Immature natural killer cell (primary cell): ENCODE data around the gene DEPDC5. TPM values are rescaled to one million over a fixed set of nuclear protein-coding genes. Genes with fewer than 3 reads are reported as not detected.

Experiments used
- DNase-seq, 3 donors: peaks; one replicate each; pipeline ENCODE4 v3.0.0; 2022; ENCODE audit warnings: mixed read lengths in 1 of 3
- H3K27ac Mint-ChIP-seq, 6 donors: one replicate each; pipeline ENCODE4 v1.8.0; 2020; ENCODE audit warnings: mixed read lengths in 6 of 6, mild to moderate bottlenecking in 5 of 6, inconsistent platforms in 4 of 6, moderate library complexity in 3 of 6
- H3K27me3 Mint-ChIP-seq, 3 donors: one replicate each; pipeline ENCODE4 v1.8.0; 2020 to 2021; ENCODE audit warnings: low read depth in 3 of 3, mild to moderate bottlenecking in 3 of 3, mixed read lengths in 3 of 3, moderate library complexity in 3 of 3, inconsistent platforms in 1 of 3
- H3K36me3 Mint-ChIP-seq, 3 donors: one replicate each; pipeline ENCODE4 v1.8.0; 2020; ENCODE audit warnings: mixed read lengths in 3 of 3, inconsistent platforms in 2 of 3, mild to moderate bottlenecking in 2 of 3
- H3K4me1 Mint-ChIP-seq, 2 donors: one replicate each; pipeline ENCODE4 v1.8.0; 2020; ENCODE audit warnings: inconsistent platforms in 2 of 2, mild to moderate bottlenecking in 2 of 2, mixed read lengths in 2 of 2, moderate library complexity in 1 of 2
- H3K4me3 Mint-ChIP-seq, 5 donors: one replicate each; pipeline ENCODE4 v1.8.0; 2020; ENCODE audit warnings: mild to moderate bottlenecking in 5 of 5, mixed read lengths in 5 of 5, inconsistent platforms in 3 of 5, moderate library complexity in 3 of 5
- H3K9me3 Mint-ChIP-seq, 6 donors: one replicate each; pipeline ENCODE4 v1.8.0; 2020; ENCODE audit warnings: mild to moderate bottlenecking in 6 of 6, mixed read lengths in 6 of 6, inconsistent platforms in 4 of 6, moderate library complexity in 3 of 6
- polyA plus RNA-seq, 3 donors: library from polyadenylated mRNA; unstranded; fragments of 300-500 nt; fragmentation: Illumina TruSeq; gene quantifications; one replicate each; pipeline ENCODE4 v1.2.3, GENCODE V29; 2021

DEPDC5 gene
- polyA plus RNA-seq, 3 donors from 2014 or later = 3.0 to 14.3 (median 3.9) TPM

DNA sequence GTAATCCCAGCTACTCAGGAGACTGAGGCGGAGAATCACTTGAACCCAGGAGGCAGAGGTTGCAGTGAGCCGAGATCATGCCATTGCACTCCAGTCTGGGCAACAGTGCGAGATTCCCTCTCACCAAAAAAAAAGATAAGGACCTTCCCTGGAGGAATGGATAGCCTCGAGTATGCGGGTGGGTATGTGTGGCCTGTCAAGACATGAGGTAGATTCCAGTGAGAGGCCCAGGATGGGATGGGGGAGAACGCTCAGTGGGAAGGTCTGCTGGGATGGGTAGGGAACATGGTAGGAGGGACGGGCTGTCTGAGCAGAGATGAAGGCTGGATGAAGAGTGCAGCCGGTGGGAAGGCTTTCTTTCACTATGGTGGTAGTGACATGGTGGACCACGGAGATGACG is 151.5 kb downstream of the DEPDC5 start:
- H3K27ac Mint-ChIP-seq = peak overlapping the region in 2 of 6 donors; percentile 13 to 20
- peaks cover 0 to 7% (median 4%) of the 10 kb centered on the region in 3 donors for H3K27me3 Mint-ChIP-seq
- no peaks in the 10 kb centered on the region for H3K9me3 Mint-ChIP-seq
- DNase-seq = no peak
- H3K4me1 Mint-ChIP-seq = no peaks in the 10 kb centered on the region
- peak overlapping the region in 1 of 5 donors; percentile 31 for H3K4me3 Mint-ChIP-seq
- H3K36me3 Mint-ChIP-seq = peaks cover 12 to 37% (median 12%) of the 10 kb centered on the region in 3 donors

- Mint-ChIP-seq H3K27ac (no peak overlapping the region), H3K9me3 (no peaks in the 10 kb centered on the region), H3K27me3 (peaks cover 0 to 7% (median 4%) of the 10 kb centered on the region in 3 donors), H3K4me1 (no peaks in the 10 kb centered on the region), H3K4me3 (no peak overlapping the region), H3K36me3 (peaks cover 12 to 37% (median 12%) of the 10 kb centered on the region in 3 donors)
- DNase-seq = no peak
Observed at GRCh38 chr22:31906086-31906485, 152.3 kb downstream of the DEPDC5 start.

- H3K4me1 Mint-ChIP-seq = no peaks in the 10 kb centered on the region
- DNase-seq = no peak
- peak overlapping the region in 1 of 6 donors; percentile 46 for H3K27ac Mint-ChIP-seq
- no peak overlapping the region for H3K4me3 Mint-ChIP-seq
- H3K36me3 Mint-ChIP-seq = peaks cover 12 to 37% (median 12%) of the 10 kb centered on the region in 3 donors
- peaks cover 0 to 7% (median 4%) of the 10 kb centered on the region in 3 donors for H3K27me3 Mint-ChIP-seq
- H3K9me3 Mint-ChIP-seq = no peaks in the 10 kb centered on the region
Observed at GRCh38 chr22:31906569-31906968, 152.8 kb downstream of the DEPDC5 start.

GRCh38 chr22:31909977-31910376 is 156.2 kb downstream of the DEPDC5 start:
- no peak overlapping the region for H3K4me3 Mint-ChIP-seq
- DNase-seq = no peak
- H3K9me3 Mint-ChIP-seq = peaks cover 0 to 1% (median 0%) of the 10 kb centered on the region in 6 donors
- peaks cover 11 to 32% (median 12%) of the 10 kb centered on the region in 3 donors for H3K36me3 Mint-ChIP-seq
- H3K27me3 Mint-ChIP-seq = peaks cover 0 to 7% (median 6%) of the 10 kb centered on the region in 3 donors
- H3K27ac Mint-ChIP-seq = no peak overlapping the region
- H3K4me1 Mint-ChIP-seq = no peaks in the 10 kb centered on the region

DNA sequence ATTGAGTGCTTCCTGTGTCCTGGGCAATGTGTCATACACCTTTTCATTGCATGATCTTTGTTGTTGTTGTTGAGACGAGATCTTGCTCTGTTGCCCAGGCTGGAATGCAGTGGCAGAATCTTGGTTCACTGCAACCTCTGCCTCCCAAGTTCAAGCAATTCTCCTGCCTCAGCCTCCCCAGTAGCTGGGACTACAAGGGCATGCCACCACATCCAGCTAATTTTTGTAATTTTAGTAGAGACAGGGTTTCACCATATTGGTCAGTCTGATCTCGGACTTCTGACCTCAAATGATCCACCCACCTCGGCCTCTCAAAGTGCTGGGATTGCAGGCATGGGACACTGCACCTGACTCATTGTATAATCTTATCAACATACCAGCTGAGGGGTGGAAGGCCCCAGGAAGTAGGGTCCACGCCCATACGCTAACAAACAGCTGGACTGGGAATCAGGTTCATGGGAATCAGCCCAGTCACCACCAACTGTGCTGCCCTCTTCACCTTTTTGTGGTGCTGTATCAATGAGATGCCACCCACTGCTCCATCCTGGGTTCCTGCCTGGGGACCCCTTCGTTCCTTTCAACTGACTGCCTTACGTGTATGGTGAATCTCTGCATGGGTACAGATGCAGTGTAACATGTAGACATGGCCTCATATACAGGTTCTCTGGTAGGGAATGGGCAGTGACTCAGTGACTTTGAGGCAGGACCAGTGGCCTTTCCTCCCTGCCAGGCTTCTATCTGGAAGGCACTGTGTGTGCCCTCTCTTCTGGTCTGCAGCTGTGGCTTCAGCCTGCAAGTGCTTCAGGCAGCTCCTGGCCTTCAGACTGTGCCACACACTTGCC is 158.0 kb downstream of the DEPDC5 start:
- no peak overlapping the region for H3K27ac Mint-ChIP-seq
- H3K4me3 Mint-ChIP-seq = no peak overlapping the region
- H3K36me3 Mint-ChIP-seq = peaks cover 7 to 19% (median 11%) of the 10 kb centered on the region in 3 donors
- H3K9me3 Mint-ChIP-seq = peaks cover 0 to 1% (median 0%) of the 10 kb centered on the region in 6 donors
- peaks cover 2 to 4% (median 3%) of the 10 kb centered on the region in 3 donors for H3K27me3 Mint-ChIP-seq
- DNase-seq = no peak
- H3K4me1 Mint-ChIP-seq = no peaks in the 10 kb centered on the region

DNA sequence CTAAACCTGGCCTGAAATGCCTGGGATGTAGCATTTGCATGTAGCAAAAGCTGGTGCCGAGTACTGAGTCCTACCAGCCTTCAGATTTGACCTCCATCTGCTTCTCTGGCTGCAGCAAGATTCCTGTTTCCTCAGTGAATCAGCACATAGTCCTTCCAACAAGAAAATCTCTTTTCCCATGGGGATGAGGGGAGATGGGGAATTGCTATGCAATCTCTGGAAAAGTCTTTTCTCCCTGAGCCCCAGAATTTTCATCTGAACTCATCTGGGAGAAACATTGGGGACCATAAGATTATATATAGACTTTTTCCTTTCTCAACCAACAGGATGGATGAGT is 158.6 kb downstream of the DEPDC5 start:
- Mint-ChIP-seq H3K4me3 (no peak overlapping the region), H3K36me3 (peaks cover 7 to 16% (median 11%) of the 10 kb centered on the region in 3 donors), H3K9me3 (peaks cover 0 to 1% (median 0%) of the 10 kb centered on the region in 6 donors), H3K27ac (no peak overlapping the region), H3K27me3 (peaks cover 1 to 3% (median 2%) of the 10 kb centered on the region in 3 donors), H3K4me1 (peaks cover 0 to 1% of the 10 kb centered on the region in 2 donors)
- no peak for DNase-seq

- peaks cover 2 to 4% (median 3%) of the 10 kb centered on the region in 3 donors for H3K27me3 Mint-ChIP-seq
- H3K4me3 Mint-ChIP-seq = no peak overlapping the region
- H3K36me3 Mint-ChIP-seq = peaks cover 0 to 7% (median 4%) of the 10 kb centered on the region in 3 donors
- H3K4me1 Mint-ChIP-seq = peaks cover 0 to 3% of the 10 kb centered on the region in 2 donors
- H3K27ac Mint-ChIP-seq = no peak overlapping the region
- peaks cover 0 to 1% (median 0%) of the 10 kb centered on the region in 6 donors for H3K9me3 Mint-ChIP-seq
- DNase-seq = no peak
Observed at GRCh38 chr22:31915586-31915985, 161.8 kb downstream of the DEPDC5 start.

DNA sequence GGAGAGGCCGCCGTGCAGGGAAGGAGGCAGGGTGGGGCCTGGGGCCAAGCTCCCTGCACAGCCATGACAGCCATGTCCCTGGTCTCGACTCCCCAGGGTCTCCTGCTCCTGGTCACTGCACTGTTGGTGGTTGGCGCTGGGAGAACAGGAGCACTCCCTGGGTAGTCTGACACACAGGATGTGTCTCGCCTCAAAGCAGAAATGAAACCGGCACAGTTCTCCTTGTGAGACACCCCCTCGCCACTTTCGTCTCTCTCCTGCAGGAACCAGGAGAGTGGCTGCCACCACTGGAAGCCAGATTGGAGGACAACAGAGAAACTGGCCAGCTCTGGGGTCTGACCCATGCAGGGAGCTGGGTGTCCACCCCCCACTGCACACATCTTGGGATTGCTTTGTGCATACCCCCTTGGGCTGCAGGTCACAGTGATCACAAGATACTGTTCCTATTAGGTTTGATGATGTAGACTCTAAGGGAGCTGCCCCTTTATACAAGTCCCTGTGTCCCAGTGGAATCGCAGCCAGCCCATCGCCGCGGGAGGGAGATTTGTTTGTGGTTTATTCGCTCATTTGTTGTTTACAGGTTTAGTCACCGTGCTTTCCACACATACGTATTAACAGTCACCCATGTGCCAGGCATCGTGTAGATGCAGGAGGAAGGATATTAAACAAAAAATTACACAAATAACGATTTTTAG is 163.6 kb downstream of the DEPDC5 start:
- DNase-seq = no peak
- no peak overlapping the region for H3K4me3 Mint-ChIP-seq
- peaks cover 0 to 8% (median 7%) of the 10 kb centered on the region in 3 donors for H3K36me3 Mint-ChIP-seq
- peaks cover 0 to 1% (median 0%) of the 10 kb centered on the region in 6 donors for H3K9me3 Mint-ChIP-seq
- peaks cover 2 to 4% (median 3%) of the 10 kb centered on the region in 3 donors for H3K27me3 Mint-ChIP-seq
- H3K4me1 Mint-ChIP-seq = peaks cover 0 to 3% of the 10 kb centered on the region in 2 donors
- H3K27ac Mint-ChIP-seq = no peak overlapping the region

- no peak overlapping the region for H3K27ac Mint-ChIP-seq
- H3K4me3 Mint-ChIP-seq = no peak overlapping the region
- peaks cover 0 to 3% of the 10 kb centered on the region in 2 donors for H3K4me1 Mint-ChIP-seq
- peaks cover 0 to 4% (median 0%) of the 10 kb centered on the region in 3 donors for H3K36me3 Mint-ChIP-seq
- no peaks in the 10 kb centered on the region for H3K9me3 Mint-ChIP-seq
- DNase-seq = no peak
- H3K27me3 Mint-ChIP-seq = peaks cover 0 to 4% (median 3%) of the 10 kb centered on the region in 3 donors
Observed at GRCh38 chr22:31919730-31920129, 165.9 kb downstream of the DEPDC5 start.

- H3K36me3 Mint-ChIP-seq = peaks cover 0 to 4% (median 0%) of the 10 kb centered on the region in 3 donors
- no peak overlapping the region for H3K27ac Mint-ChIP-seq
- H3K4me1 Mint-ChIP-seq = peaks cover 0 to 3% of the 10 kb centered on the region in 2 donors
- H3K4me3 Mint-ChIP-seq = no peak overlapping the region
- H3K27me3 Mint-ChIP-seq = peaks cover 1 to 8% (median 2%) of the 10 kb centered on the region in 3 donors
- no peak for DNase-seq
- no peaks in the 10 kb centered on the region for H3K9me3 Mint-ChIP-seq
Observed at GRCh38 chr22:31920306-31920705, 166.5 kb downstream of the DEPDC5 start.

DNA sequence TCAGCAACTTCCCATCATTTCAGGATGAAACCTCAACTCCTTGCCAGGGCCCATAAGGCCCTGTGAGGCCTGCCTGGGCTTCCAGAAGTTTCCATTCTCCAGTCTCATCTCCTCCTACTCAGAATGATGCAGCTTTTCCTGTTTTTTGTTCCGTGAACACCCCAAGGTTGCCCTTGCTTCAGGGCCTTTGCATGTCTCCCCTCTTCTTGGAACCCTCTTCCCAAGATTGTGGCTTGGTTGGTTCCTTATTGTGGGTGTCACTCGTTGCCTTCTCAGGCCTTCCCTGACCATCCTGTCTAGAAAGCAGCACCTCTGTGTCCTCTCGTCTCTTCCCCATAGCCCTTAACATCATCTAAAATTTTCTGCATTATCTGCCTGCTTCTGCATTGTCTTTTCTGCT is 167.3 kb downstream of the DEPDC5 start:
- DNase-seq = no peak
- H3K27ac Mint-ChIP-seq = no peak overlapping the region
- H3K4me3 Mint-ChIP-seq = no peak overlapping the region
- peaks cover 1 to 12% (median 2%) of the 10 kb centered on the region in 3 donors for H3K27me3 Mint-ChIP-seq
- no peaks in the 10 kb centered on the region for H3K9me3 Mint-ChIP-seq
- peaks cover 0 to 4% (median 0%) of the 10 kb centered on the region in 3 donors for H3K36me3 Mint-ChIP-seq
- peaks cover 0 to 3% of the 10 kb centered on the region in 2 donors for H3K4me1 Mint-ChIP-seq

DNA sequence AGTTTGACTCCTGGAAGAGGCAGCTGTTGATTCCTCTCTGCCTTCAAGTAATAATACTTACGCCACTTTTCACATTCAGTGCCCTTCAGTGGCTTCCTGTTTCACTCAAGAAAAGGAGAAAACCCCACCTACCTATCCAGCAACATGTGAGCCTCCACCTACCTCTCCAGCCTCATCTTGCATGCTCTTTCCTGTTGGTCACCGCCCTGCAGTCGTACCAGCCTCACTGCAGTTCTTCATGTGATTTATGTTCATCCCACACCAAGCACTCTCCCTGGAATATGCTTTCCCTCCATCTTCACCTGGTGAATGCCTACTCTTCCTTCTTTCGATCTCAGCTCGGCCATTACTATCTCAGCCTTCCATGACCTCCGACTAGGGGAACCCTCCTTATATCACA is 168.7 kb downstream of the DEPDC5 start:
- DNase-seq = no peak

DNA sequence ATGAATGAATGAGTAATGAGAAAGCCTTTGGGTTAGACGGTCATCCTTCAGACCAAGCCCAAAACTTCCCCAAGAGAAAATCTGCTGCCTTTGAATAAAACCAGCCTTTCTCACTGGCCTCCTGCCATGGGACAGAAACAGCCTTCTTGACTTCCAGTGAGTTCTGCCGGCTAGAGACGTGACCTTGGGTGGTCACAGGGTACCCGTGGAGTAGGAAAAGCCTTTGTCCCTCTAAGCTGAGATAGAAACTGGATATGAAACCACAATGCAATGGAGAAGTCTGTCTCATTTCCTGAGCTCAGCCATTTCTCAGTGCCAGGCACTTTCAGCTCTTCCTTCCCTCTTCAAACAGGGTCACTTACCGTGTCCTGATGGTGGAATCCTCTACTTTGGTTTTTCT is 169.3 kb downstream of the DEPDC5 start:
- peaks cover 1 to 14% (median 2%) of the 10 kb centered on the region in 3 donors for H3K27me3 Mint-ChIP-seq
- H3K4me1 Mint-ChIP-seq = no peaks in the 10 kb centered on the region
- peaks cover 0 to 4% (median 0%) of the 10 kb centered on the region in 3 donors for H3K36me3 Mint-ChIP-seq
- peak overlapping the region in 2 of 6 donors; percentile 12 to 24 for H3K27ac Mint-ChIP-seq
- no peak for DNase-seq
- no peaks in the 10 kb centered on the region for H3K9me3 Mint-ChIP-seq
- no peak overlapping the region for H3K4me3 Mint-ChIP-seq

More for the DNA sequence above, 168.7 kb downstream of the DEPDC5 start:
- H3K4me3 Mint-ChIP-seq = no peak overlapping the region
- H3K27ac Mint-ChIP-seq = peak overlapping the region in 2 of 6 donors; percentile 1 to 24
- H3K27me3 Mint-ChIP-seq = peaks cover 1 to 13% (median 2%) of the 10 kb centered on the region in 3 donors
- peaks cover 0 to 4% (median 0%) of the 10 kb centered on the region in 3 donors for H3K36me3 Mint-ChIP-seq
- peaks cover 0 to under 1% of the 10 kb centered on the region in 2 donors for H3K4me1 Mint-ChIP-seq
- H3K9me3 Mint-ChIP-seq = no peaks in the 10 kb centered on the region

- Mint-ChIP-seq H3K27ac (peak overlapping the region in 1 of 6 donors; percentile 12), H3K4me3 (no peak overlapping the region), H3K36me3 (peaks cover 0 to 4% (median 0%) of the 10 kb centered on the region in 3 donors), H3K9me3 (no peaks in the 10 kb centered on the region), H3K27me3 (peaks cover 1 to 14% (median 2%) of the 10 kb centered on the region in 3 donors), H3K4me1 (no peaks in the 10 kb centered on the region)
- no peak for DNase-seq
Observed at GRCh38 chr22:31923747-31924146, 169.9 kb downstream of the DEPDC5 start.
